Mesothelial cell of epicardium (in vitro differentiated cells): ENCODE results near the gene KAZN. TPM values are rescaled to one million over a fixed set of nuclear protein-coding genes. Genes with fewer than 3 reads are reported as not detected.

Source experiments
- DNase-seq, 2 experiments: peaks; one replicate each; pipeline ENCODE4 v3.0.0; 2021; ENCODE audit warnings: low spot score in 2 of 2; ENCODE audit not compliant: unreplicated experiment in 2 of 2
- H3K27ac Mint-ChIP-seq: 2 replicates; pipeline ENCODE4 v1.8.0; 2021; ENCODE audit warnings: mixed read lengths
- H3K27me3 Mint-ChIP-seq: 2 replicates; pipeline ENCODE4 v1.8.0; 2021; ENCODE audit warnings: low read depth, mixed read lengths
- H3K36me3 Mint-ChIP-seq: 2 replicates; pipeline ENCODE4 v1.8.0; 2021; ENCODE audit warnings: mixed read lengths
- H3K4me1 Mint-ChIP-seq: 2 replicates; pipeline ENCODE4 v1.8.0; 2021; ENCODE audit warnings: mixed read lengths
- H3K4me3 Mint-ChIP-seq: 2 replicates; pipeline ENCODE4 v1.8.0; 2021; ENCODE audit warnings: mild to moderate bottlenecking, moderate library complexity, mixed read lengths
- H3K9me3 Mint-ChIP-seq: 2 replicates; pipeline ENCODE4 v1.8.0; 2021; ENCODE audit warnings: mixed read lengths
- total RNA-seq: library from RNA; stranded (reverse); gene quantifications from 3 replicates; pipeline ENCODE4 v1.2.1, GENCODE V29; 2021
- TF ChIP-seq, protein P1 (sequence below): fragments of 200-600 bp; sonication (generic); IDR thresholded peaks from one replicate; pipeline ENCODE4 v1.5.0; 2021; ENCODE audit warnings: antibody characterized with exemption; ENCODE audit not compliant: unreplicated experiment

Gene KAZN
- total RNA-seq, 1 donor from 2014 or later: 38.4 TPM

DNA sequence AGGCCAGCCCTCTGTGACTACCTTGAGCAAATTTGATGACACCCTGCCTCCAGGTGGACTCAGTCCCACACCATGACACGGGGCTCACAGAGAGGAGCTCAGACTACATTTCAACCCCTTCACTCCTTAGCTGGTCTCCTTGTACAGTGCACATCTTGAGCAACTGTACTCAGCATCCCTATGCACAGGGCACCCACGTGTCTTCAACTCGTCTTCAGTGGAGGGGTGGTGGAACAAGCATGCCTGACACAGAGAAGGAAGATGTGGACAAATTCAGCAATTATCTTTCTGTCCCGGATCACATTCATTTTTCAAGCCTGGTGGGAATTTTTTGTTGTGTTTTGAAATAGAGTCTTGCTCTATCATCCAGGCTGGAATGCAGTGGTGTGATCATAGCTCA, 213.7 kb downstream of the KAZN start:
- DNase-seq: no peak
- no peak overlapping the region for H3K4me3 Mint-ChIP-seq
- H3K27me3 Mint-ChIP-seq: no peaks in the 10 kb centered on the region
- peaks cover 8% of the 10 kb centered on the region for H3K9me3 Mint-ChIP-seq
- peaks cover 11% of the 10 kb centered on the region for H3K4me1 Mint-ChIP-seq
- TF ChIP-seq, protein P1, sequence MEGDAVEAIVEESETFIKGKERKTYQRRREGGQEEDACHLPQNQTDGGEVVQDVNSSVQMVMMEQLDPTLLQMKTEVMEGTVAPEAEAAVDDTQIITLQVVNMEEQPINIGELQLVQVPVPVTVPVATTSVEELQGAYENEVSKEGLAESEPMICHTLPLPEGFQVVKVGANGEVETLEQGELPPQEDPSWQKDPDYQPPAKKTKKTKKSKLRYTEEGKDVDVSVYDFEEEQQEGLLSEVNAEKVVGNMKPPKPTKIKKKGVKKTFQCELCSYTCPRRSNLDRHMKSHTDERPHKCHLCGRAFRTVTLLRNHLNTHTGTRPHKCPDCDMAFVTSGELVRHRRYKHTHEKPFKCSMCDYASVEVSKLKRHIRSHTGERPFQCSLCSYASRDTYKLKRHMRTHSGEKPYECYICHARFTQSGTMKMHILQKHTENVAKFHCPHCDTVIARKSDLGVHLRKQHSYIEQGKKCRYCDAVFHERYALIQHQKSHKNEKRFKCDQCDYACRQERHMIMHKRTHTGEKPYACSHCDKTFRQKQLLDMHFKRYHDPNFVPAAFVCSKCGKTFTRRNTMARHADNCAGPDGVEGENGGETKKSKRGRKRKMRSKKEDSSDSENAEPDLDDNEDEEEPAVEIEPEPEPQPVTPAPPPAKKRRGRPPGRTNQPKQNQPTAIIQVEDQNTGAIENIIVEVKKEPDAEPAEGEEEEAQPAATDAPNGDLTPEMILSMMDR: no peak
- peaks cover 11% of the 10 kb centered on the region for H3K36me3 Mint-ChIP-seq
- no peak overlapping the region for H3K27ac Mint-ChIP-seq

DNA sequence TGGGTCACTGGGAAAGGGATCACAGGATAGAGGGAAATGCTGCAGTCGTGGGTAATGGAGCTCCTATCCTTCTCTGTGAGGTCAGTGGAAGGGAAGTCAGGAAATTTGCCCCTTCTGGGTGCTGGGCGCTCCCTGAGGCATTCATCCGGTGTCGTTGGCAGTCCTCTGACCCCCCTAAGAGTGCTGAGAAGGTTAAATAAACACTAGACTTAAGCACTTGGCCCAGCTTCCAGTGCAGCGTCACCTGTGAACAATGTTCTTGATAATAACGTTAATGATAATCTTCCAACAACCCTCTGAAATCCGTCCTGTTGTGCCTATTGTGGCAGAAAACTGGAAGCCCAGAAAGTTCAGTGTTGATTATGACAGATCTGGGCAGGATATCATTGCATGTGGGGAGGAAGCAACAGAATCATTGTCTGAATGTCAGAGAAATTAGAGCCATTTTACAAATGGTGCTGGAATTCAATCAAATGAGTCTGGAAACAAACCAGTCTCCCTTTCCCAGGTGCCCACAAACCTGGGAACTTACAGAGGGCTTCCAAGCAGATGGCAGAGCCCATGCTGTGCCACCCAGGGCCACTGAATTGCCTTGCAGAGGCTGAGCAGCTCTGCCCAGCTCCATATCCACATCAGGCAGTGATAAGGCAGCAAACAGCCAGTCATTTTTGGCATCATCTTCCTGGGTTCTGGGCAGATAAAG, 216.8 kb downstream of the KAZN start:
- no peak for DNase-seq
- Mint-ChIP-seq H3K9me3 (no peaks in the 10 kb centered on the region), H3K4me1 (peaks cover 11% of the 10 kb centered on the region), H3K27me3 (no peaks in the 10 kb centered on the region), H3K27ac (no peak overlapping the region), H3K4me3 (no peak overlapping the region), H3K36me3 (peaks cover 3% of the 10 kb centered on the region)
- TF ChIP-seq, protein P1: no peak

DNA sequence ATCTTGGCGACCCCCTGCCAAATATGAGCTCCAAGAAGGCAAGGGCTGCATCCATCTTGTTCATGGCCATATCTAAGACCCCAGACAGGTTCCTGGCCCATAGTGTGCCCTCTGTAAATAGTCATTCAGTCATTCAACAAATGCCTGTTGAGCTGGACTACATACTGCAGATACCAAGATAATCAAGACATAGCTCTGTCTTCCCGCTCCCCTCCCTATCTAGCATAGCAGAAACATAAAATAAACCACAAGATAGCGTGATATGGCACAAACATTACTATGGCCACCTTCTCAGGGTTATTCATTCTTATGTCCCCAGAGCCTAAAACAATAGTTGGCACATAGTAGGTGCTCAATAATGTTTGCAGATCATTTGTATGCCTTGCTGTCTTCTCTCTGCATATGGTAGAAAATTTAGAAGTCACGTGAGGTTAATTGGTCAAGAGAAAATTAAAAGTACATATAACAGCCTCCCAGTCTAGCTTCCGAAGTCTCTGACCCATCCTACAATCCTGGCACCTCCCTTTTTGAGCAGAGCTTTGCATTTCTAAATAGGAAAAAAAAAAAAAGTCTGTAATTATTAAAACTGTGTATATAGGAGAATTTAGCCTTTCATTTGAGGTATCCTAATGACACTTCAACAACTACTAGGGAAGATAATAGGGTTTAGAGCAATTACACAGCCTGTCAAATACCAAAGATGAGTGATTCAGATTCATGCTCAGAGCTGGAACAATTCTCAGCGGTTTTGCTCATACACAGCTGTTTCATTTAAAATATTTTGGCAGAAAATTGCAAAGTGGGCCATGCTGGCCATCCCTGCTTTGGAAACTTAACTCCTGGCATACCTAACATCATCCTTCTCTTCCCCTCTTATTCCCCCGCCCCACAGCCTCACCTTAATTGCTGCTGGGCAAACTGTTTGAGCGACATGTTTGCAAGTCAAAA, 219.0 kb downstream of the KAZN start:
- no peak for DNase-seq

DNA sequence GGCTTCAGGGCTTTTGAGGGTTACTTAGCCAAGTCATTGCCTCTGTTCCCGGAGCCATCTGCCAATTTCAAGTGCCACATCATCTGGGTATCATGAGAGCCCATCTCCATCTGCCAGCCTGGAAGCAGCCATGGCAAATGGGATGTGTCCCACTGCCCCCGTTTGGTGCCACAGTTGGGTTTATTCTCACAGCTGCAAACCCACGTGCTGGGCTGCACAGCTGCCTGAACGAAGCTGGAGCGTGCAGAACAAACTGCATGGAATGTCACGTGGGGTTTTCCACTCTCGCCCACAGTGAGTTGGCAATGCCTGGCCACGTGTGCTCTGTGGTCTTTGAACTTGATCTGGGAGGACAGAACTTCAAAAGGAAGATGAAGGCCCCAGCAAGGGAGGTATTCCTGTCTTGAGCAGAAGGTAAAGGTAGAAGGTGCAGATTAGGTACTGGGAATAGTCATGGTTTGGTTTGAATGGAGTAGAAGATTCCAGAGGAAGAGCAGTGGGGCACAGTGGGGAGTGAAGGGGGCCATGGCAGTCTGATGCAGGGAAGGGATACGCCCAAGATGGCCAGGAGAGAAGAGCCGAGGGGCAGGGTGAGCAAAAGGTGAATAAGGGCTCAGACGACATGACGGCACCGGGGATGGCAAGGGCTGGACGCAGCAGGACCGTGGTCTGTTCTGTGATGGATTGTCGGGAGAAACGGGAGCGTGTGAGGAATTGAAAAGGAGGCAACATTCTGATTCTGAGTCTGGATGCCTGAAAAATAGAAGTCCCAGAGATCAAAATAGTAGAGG, 222.0 kb downstream of the KAZN start:
- H3K36me3 Mint-ChIP-seq: no peaks in the 10 kb centered on the region
- no peaks in the 10 kb centered on the region for H3K9me3 Mint-ChIP-seq
- H3K4me3 Mint-ChIP-seq: no peak overlapping the region
- DNase-seq: no peak
- TF ChIP-seq, protein P1: no peak
- H3K27ac Mint-ChIP-seq: no peak overlapping the region
- no peaks in the 10 kb centered on the region for H3K27me3 Mint-ChIP-seq
- no peaks in the 10 kb centered on the region for H3K4me1 Mint-ChIP-seq

More for the DNA sequence above, 219.0 kb downstream of the KAZN start:
- Mint-ChIP-seq H3K27ac (no peak overlapping the region), H3K4me1 (peaks cover 5% of the 10 kb centered on the region), H3K27me3 (no peaks in the 10 kb centered on the region), H3K9me3 (no peaks in the 10 kb centered on the region), H3K36me3 (no peaks in the 10 kb centered on the region), H3K4me3 (no peak overlapping the region)
- TF ChIP-seq, protein P1: no peak

DNA sequence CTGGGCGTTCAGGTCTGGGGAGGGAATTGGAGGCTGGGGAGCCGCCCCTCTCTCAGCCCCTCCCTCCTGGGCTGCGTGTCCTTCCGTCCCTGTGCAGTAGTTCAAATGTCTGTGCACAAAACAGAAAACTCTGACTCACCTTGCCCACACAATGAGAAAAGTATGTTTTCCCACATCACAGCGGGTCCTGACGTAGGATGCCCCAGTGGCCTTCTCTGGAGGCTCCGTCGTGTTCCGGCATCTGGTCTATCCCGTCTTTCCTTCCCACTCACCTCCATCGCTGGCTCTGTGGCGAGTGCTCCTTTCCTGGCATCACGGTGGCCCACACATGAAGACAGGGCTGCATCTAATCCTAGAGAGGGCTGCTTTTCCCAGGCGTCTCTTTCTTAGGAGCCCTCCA, 224.0 kb downstream of the KAZN start:
- H3K36me3 Mint-ChIP-seq: no peaks in the 10 kb centered on the region
- H3K4me1 Mint-ChIP-seq: peaks cover 7% of the 10 kb centered on the region
- H3K9me3 Mint-ChIP-seq: no peaks in the 10 kb centered on the region
- no peaks in the 10 kb centered on the region for H3K27me3 Mint-ChIP-seq
- no peak overlapping the region for H3K27ac Mint-ChIP-seq
- TF ChIP-seq, protein P1: no peak
- DNase-seq: no peak
- no peak overlapping the region for H3K4me3 Mint-ChIP-seq
